Adrenal gland (tissue), 12 donors: ENCODE measurements around the gene THUMPD3. TPM values are rescaled to one million over a fixed set of nuclear protein-coding genes. Genes with fewer than 3 reads are reported as not detected.

Experiments used
- DNase-seq, 7 donors: peaks; one replicate each; pipeline ENCODE4 v3.0.0-alpha.2; 2019 to 2020
- H3K27ac ChIP-seq, 5 donors: fragments of 200-600 bp; sonication (generic) in 4 of 5; 1 replicate in 3 of 5; 2 replicates in 2 of 5; pipeline versions ENCODE4 v1.5.1 to v1.8.0; 2016 to 2020; ENCODE audit warnings: mild to moderate bottlenecking in 1 of 5
- H3K27me3 ChIP-seq: fragments of 200-600 bp; 2 replicates; pipeline ENCODE4 v1.8.0; 2021
- H3K36me3 ChIP-seq, 2 donors: fragments of 200-600 bp; replicated peaks in 1 of 2; 1 replicate in 1 of 2; 2 replicates in 1 of 2; pipeline versions ENCODE4 v1.5.1 to v1.8.0; 2018 to 2022
- H3K4me1 ChIP-seq, 2 donors: fragments of 200-600 bp; replicated peaks in 1 of 2; 1 replicate in 1 of 2; 2 replicates in 1 of 2; pipeline versions ENCODE4 v1.5.1 to v1.8.0; 2018 to 2021
- H3K4me3 ChIP-seq, 4 donors: fragments of 200-600 bp; sonication (generic) in 3 of 4; one replicate each; pipeline ENCODE4 v1.5.1; 2016 to 2018
- H3K9me3 ChIP-seq, 3 donors: fragments of 200-600 bp; sonication (generic) in 1 of 3; replicated peaks in 1 of 3; 1 replicate in 2 of 3; 2 replicates in 1 of 3; pipeline versions ENCODE4 v1.5.1 to v1.8.0; 2016 to 2021
- POLR2A ChIP-seq, 2 donors: fragments of 450-650 bp; IDR thresholded peaks; one replicate each; pipeline ENCODE4 v1.6.1; 2017; ENCODE audit warnings: antibody characterized with exemption in 2 of 2, mild to moderate bottlenecking in 2 of 2, moderate library complexity in 1 of 2
- WGBS, 4 donors: extraction: QIAGEN DNeasy Blood & Tissue Kit in 2 of 4; methylation state at CpG; one replicate each; pipeline versions ENCODE4 v1.1.5 to v1.1.7; 2013 to 2017; 5-methylcytosine and 5-hydroxymethylcytosine counted together
- intact Hi-C, 2 donors: fragments of 100-400 bp; cut with DNase I; formaldehyde crosslinking; loops; one replicate each; pipeline versions ENCODE4 v1.14.1 to v1.15.0; 2022 to 2023
- polyA plus RNA-seq, 3 donors: library from polyadenylated mRNA; stranded (reverse); fragments of 200-250 nt in 2 of 3; fragments of 350-450 nt in 1 of 3; fragmentation: Illumina TruSeq in 1 of 3; extraction: RNeasy Lipid Tissue Mini Kit (QIAGEN cat#74804) in 1 of 3; gene quantifications; one replicate each; pipeline ENCODE4 v1.2.3, GENCODE V29; 2013 to 2014
- total RNA-seq, 9 donors: library from RNA; depleted of rRNA in 4 of 9; stranded (reverse); fragments of >200 nt in 4 of 9; fragments of 120-200 nt in 1 of 9; fragmentation: NEBNext Ultra II Directional in 1 of 9; extraction: Animal tissue kit (Norgen Biotek cat#: 25700) in 1 of 9; gene quantifications; one replicate each; pipeline versions ENCODE4 v1.1.0 to v1.2.4, GENCODE V29; 2013 to 2023
- TF ChIP-seq, protein P1 (sequence below), 6 experiments: fragments of 450-650 bp in 4 of 6; fragments of 200-600 bp in 2 of 6; sonication (generic) in 1 of 6; IDR thresholded peaks; 1 replicate in 5 of 6; 2 replicates in 1 of 6; pipeline versions ENCODE4 v1.5.1 to v1.8.0; 2016 to 2021; ENCODE audit warnings: antibody characterized with exemption in 6 of 6, mild to moderate bottlenecking in 2 of 6, moderate library complexity in 1 of 6
- donor health status: healthy with polysubstance abuse.
- donor health status: Bipolar disorder and iron deficiency.
- donor health status: DM: yes; HTN: yes; CAD: no.
- donor health status: DM: no; HTN: no; CAD: no.
- donor health status: DM: no; HTN: no; CAD: no.
- donor health status: DM: yes; HTN: yes; CAD: no.

THUMPD3 gene
- total and polyA plus RNA-seq, 12 donors = 20.1 to 84.3 (median 42.8) TPM

DNA sequence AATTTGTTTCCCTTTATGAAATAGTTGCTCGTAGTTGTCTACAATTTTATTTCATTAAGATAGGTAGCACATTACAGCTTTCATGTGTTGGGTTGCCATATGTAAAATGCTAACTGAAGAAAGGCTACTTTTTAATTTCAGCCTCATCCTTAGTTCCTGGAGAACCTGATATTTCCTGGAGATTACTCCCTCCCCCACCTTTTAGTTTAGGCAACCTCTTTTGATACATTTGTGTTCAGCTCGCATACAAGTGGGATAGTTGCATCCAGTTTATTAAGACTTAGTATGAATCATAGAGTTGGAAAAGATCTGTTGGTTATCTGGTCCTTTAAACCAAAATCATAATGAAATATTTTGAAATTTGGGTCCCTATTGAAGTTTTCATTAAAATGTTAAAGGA, 40.6 kb downstream of the THUMPD3 start:
- WGBS, 4 donors = 37 to 59% (median 46%) methylated on average over 2 of the region's 2 CpGs
- Histone ChIP-seq H3K4me1 (peaks cover 55 to 93% of the 10 kb centered on the region in 2 donors), H3K27me3 (no peaks in the 10 kb centered on the region), H3K9me3 (no peaks in the 10 kb centered on the region), H3K4me3 (peak overlapping the region in 1 of 4 donors; percentile 30), H3K36me3 (no peaks in the 10 kb centered on the region), H3K27ac (peak overlapping the region in 1 of 5 donors; percentile 9)
- intact Hi-C loops = no loop called here
- TF ChIP-seq, protein P1, sequence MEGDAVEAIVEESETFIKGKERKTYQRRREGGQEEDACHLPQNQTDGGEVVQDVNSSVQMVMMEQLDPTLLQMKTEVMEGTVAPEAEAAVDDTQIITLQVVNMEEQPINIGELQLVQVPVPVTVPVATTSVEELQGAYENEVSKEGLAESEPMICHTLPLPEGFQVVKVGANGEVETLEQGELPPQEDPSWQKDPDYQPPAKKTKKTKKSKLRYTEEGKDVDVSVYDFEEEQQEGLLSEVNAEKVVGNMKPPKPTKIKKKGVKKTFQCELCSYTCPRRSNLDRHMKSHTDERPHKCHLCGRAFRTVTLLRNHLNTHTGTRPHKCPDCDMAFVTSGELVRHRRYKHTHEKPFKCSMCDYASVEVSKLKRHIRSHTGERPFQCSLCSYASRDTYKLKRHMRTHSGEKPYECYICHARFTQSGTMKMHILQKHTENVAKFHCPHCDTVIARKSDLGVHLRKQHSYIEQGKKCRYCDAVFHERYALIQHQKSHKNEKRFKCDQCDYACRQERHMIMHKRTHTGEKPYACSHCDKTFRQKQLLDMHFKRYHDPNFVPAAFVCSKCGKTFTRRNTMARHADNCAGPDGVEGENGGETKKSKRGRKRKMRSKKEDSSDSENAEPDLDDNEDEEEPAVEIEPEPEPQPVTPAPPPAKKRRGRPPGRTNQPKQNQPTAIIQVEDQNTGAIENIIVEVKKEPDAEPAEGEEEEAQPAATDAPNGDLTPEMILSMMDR (IDR thresholded peaks at IDR 0.05) = no peak
- no peak for TF ChIP-seq POLR2A (IDR thresholded peaks at IDR 0.05)
- DNase-seq = no peak

DNA sequence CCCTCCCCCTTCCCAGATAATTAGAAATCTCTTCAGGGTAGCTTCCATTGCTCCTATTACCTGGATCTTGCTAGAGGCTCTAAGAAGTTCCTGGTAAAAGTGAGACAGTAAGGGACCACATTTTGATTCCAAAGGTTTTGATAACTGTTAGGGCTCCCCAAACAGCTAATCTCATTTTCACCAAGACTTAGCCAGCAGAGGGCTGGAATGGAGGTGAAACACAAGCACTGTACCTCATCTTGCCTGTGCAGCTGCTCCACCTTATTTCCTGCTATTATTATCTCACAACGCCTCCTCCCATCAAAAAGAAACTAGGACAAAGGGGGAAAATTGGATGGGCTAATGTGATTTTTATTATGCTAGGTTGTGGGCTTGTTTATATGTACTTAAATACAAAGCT, 41.8 kb downstream of the THUMPD3 start:
- Histone ChIP-seq H3K36me3 (no peaks in the 10 kb centered on the region), H3K27me3 (no peaks in the 10 kb centered on the region), H3K27ac (peak overlapping the region in 1 of 5 donors; percentile 9), H3K4me3 (no peak overlapping the region), H3K9me3 (no peaks in the 10 kb centered on the region), H3K4me1 (peaks cover 55 to 98% of the 10 kb centered on the region in 2 donors)
- WGBS, 4 donors = 14 to 23% (median 18%) methylated on average over 1 of the region's 1 CpG
- intact Hi-C loops = no loop called here
- no peak for TF ChIP-seq POLR2A (IDR thresholded peaks at IDR 0.05)
- TF ChIP-seq, protein P1 (IDR thresholded peaks at IDR 0.05) = no peak
- DNase-seq = no peak

DNA sequence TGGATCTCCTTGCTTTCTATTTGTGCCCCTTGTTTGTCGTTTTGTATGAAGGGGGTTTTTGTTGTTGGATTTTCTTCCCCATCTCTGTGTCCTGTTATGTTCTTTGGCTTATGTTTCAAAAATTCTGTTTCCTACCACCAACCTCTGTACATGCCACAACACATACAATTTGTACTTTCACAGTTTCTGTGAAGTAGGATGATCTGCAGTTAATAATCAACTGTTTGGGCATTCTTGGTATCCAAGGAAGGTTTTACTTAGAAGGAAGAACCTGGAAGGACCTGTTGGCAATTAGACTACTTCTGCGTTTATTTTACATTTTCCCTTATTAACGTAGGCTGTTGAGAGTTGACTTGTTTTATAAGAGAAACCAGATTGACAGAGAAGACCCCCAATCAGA, 42.9 kb downstream of the THUMPD3 start:
- DNase-seq = no peak
- TF ChIP-seq, protein P1 (IDR thresholded peaks at IDR 0.05) = no peak
- no peak for TF ChIP-seq POLR2A (IDR thresholded peaks at IDR 0.05)
- no peaks in the 10 kb centered on the region for H3K9me3 ChIP-seq
- no peak overlapping the region for H3K4me3 ChIP-seq
- H3K4me1 ChIP-seq = peaks cover 56 to 98% of the 10 kb centered on the region in 2 donors
- H3K36me3 ChIP-seq = no peaks in the 10 kb centered on the region
- H3K27me3 ChIP-seq = no peaks in the 10 kb centered on the region
- H3K27ac ChIP-seq = no peak overlapping the region
- intact Hi-C loops = no loop called here
- 56 to 66% (median 65%) methylated on average over 3 of the region's 3 CpGs for WGBS, 4 donors

DNA sequence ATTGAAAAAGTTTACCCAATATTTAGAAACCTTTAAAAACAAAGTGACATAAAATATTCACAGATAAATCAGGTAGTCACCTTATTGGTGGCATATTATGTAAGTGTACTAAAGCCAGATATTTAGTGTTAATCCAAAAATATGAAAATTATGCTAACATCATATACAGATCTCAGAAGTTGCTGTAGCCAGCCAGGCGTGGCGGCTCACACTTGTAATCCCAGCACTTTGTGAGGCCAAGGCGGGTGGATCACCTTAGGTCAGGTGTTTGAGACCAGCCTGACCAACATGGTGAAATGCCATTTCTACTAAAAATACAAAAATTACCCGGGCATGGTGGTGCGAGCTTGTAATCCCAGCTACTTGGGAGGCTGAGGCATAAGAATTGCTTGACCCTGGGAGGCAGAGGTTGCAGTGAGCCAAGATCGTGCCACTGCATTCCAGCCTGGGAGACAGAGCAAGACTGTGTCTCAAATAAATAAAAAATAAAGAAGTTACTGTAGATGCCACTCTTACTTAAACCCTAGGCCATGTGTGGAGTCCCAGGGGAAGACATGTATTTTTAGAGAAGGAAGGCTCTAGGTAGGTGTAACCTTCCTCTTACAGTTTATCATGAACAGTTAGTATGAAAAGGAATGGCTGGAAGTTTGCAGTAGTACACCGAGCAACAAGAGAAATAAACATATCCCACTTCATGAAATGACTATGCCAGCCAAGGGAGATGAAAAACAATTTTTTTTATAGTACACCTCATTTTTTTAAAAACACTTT, 44.2 kb downstream of the THUMPD3 start:
- H3K4me1 ChIP-seq = peaks cover 55 to 98% of the 10 kb centered on the region in 2 donors
- TF ChIP-seq, protein P1 (IDR thresholded peaks at IDR 0.05) = no peak
- intact Hi-C loops = no loop called here
- H3K27ac ChIP-seq = no peak overlapping the region
- no peaks in the 10 kb centered on the region for H3K36me3 ChIP-seq
- H3K9me3 ChIP-seq = no peaks in the 10 kb centered on the region
- 78 to 86% (median 81%) methylated on average over 7 of the region's 7 CpGs for WGBS, 4 donors
- no peak for DNase-seq
- H3K27me3 ChIP-seq = no peaks in the 10 kb centered on the region
- no peak overlapping the region for H3K4me3 ChIP-seq
